K562 (cell line): ENCODE measurements around the gene LMF2. TPM values are rescaled to one million over a fixed set of nuclear protein-coding genes. Genes with fewer than 3 reads are reported as not detected.

Experiments
- ATAC-seq: fragments of 200-7000 bp; cut with Tn5 transposase; 3 replicates; pipeline ENCODE4 v1.9.1; 2020; ENCODE audit warnings: moderate library complexity
- BruUV-seq: library from RNA; stranded (reverse); fragments of 400-500 nt; replicated peaks from 2 replicates; lab custom pipeline; 2021; lab: Mats Ljungman, UMichigan
- CTCF ChIA-PET: fragments of 300-600 bp; formaldehyde crosslinking; extraction: SDS; loops from one replicate; lab custom pipeline; 2021; ENCODE audit warnings: low intra/inter-chr PET ratio; lab: Yijun Ruan, JAX
- POLR2A ChIA-PET: fragments of 300-600, 350-650 bp; sonication (Branson Sonifier 250); formaldehyde crosslinking; extraction: SDS; loops from one replicate; lab custom pipeline; 2021; ENCODE audit warnings: antibody characterized with exemption, inconsistent platforms; lab: Yijun Ruan, JAX
- DNase-seq, 4 experiments: peaks; one replicate each; pipeline versions ENCODE4 v3.0.0 to v3.0.0-alpha.2; 2011 to 2018; ENCODE audit warnings: low spot score in 3 of 4, mixed read lengths in 3 of 4; ENCODE audit errors: extremely low read depth in 1 of 4
- FAIRE-seq: peaks from 2 replicates; lab custom pipeline; 2011; peaks lifted over from hg19 to GRCh38; lab: Jason Lieb, UNC
- H2AFZ ChIP-seq: 2 replicates; pipeline ENCODE4 v1.6.0; 2011; ENCODE audit warnings: low read depth, low read length, control low read depth, inconsistent platforms
- H3K27ac ChIP-seq: fragments of 200-600 bp; 3 replicates; pipeline ENCODE4 v1.8.0; 2011; ENCODE audit warnings: low read depth, mild to moderate bottlenecking, control low read depth, inconsistent platforms, low read length, moderate library complexity, mixed read lengths; ENCODE audit errors: extremely low read depth
- H3K27me3 ChIP-seq, 2 experiments: fragments of 300-600 bp in 1 of 2; 2 replicates in 1 of 2; 3 replicates in 1 of 2; pipeline versions ENCODE4 v1.6.0 to v1.8.0; 2011; ENCODE audit warnings: inconsistent platforms in 2 of 2, low read length in 2 of 2, mild to moderate bottlenecking in 1 of 2, mixed read lengths in 1 of 2, moderate library complexity in 1 of 2; ENCODE audit not compliant: control insufficient read depth in 2 of 2, insufficient read depth in 2 of 2
- H3K36me3 ChIP-seq: fragments of 300-600 bp; 3 replicates; pipeline ENCODE4 v1.8.0; 2011; ENCODE audit warnings: mild to moderate bottlenecking, low read length, inconsistent platforms; ENCODE audit not compliant: control insufficient read depth, insufficient read depth
- H3K4me1 ChIP-seq, 2 experiments: fragments of 200-600 bp in 1 of 2; replicated peaks in 1 of 2; 2 replicates in 1 of 2; 3 replicates in 1 of 2; pipeline versions ENCODE4 v1.5.1 to v1.8.0; 2011; ENCODE audit warnings: inconsistent platforms in 2 of 2, low read length in 2 of 2, mild to moderate bottlenecking in 1 of 2, mixed read lengths in 1 of 2, moderate library complexity in 1 of 2; ENCODE audit not compliant: control insufficient read depth in 2 of 2, insufficient read depth in 2 of 2
- H3K4me2 ChIP-seq: 2 replicates; pipeline ENCODE4 v1.6.1; 2011; ENCODE audit warnings: low read length, control low read depth, inconsistent platforms, mixed read lengths; ENCODE audit not compliant: insufficient read depth
- H3K4me3 ChIP-seq: fragments of 200-600 bp; sonication (generic), shearing (Covaris generic); 2 replicates; pipeline ENCODE4 v1.5.1; 2016; ENCODE audit warnings: control low read depth, inconsistent platforms
- H3K79me2 ChIP-seq: fragments of 200-600 bp; 3 replicates; pipeline ENCODE4 v1.8.0; 2011; ENCODE audit warnings: low read length, inconsistent platforms; ENCODE audit not compliant: control insufficient read depth, insufficient read depth
- H3K9ac ChIP-seq, 2 experiments: 2 replicates each; pipeline versions ENCODE4 v1.6.0 to v1.6.1; 2011; ENCODE audit warnings: low read depth in 2 of 2, low read length in 2 of 2, control low read depth in 1 of 2, inconsistent platforms in 1 of 2, mild to moderate bottlenecking in 1 of 2, mixed read lengths in 1 of 2; ENCODE audit not compliant: insufficient read depth in 1 of 2
- H3K9me1 ChIP-seq: one replicate; pipeline ENCODE4 v1.6.0; 2011; ENCODE audit warnings: inconsistent platforms, mild to moderate bottlenecking, low read length, moderate library complexity; ENCODE audit not compliant: control insufficient read depth, insufficient read depth
- H3K9me3 ChIP-seq: replicated peaks from 2 replicates; pipeline ENCODE4 v1.5.1; 2011; ENCODE audit warnings: low read depth, low read length, inconsistent platforms; ENCODE audit not compliant: control insufficient read depth, insufficient read depth
- H4K20me1 ChIP-seq: replicated peaks from 2 replicates; pipeline ENCODE4 v1.6.1; 2011; ENCODE audit warnings: low read length, inconsistent platforms, mixed read lengths; ENCODE audit not compliant: control insufficient read depth, insufficient read depth
- CEBPZ ChIP-seq: fragments of 150-350 bp; IDR thresholded peaks from 2 replicates; pipeline ENCODE4 v1.6.1; 2014; ENCODE audit warnings: low read depth, mild to moderate bottlenecking, low read length, borderline replicate concordance
- ERF ChIP-seq: fragments of 450-650 bp; formaldehyde crosslinking; IDR thresholded peaks from 2 replicates; pipeline ENCODE4 v1.4.0; 2020; ENCODE audit warnings: mild to moderate bottlenecking, mixed read lengths
- POLR2G ChIP-seq: fragments of 200-400 bp; formaldehyde crosslinking; IDR thresholded peaks from 2 replicates; pipeline ENCODE4 v1.6.1; 2017; ENCODE audit warnings: low read depth, mild to moderate bottlenecking, antibody characterized with exemption, low read length, moderate library complexity
- RBM39 ChIP-seq: fragments of 200-400 bp; formaldehyde crosslinking; optimal IDR thresholded peaks from 2 replicates; pipeline ENCODE3; 2018; ENCODE audit warnings: low read depth, low read length
- ZNF354B ChIP-seq: fragments of 250-450 bp; sonication (Bioruptor Pico); IDR thresholded peaks from 2 replicates; pipeline ENCODE4 v1.4.0; 2020
- ZNF384 ChIP-seq: IDR thresholded peaks from 2 replicates; pipeline ENCODE4 v1.6.1; 2012; ENCODE audit warnings: low read depth, low read length, improper control_type of control experiment
- ZNF695 ChIP-seq: fragments of 450-650 bp; formaldehyde crosslinking; IDR thresholded peaks from 2 replicates; pipeline ENCODE4 v1.4.0; 2020; ENCODE audit warnings: mild to moderate bottlenecking, moderate library complexity
- WGBS: fragments of 100-300 bp; shearing (Covaris generic); methylation state at CpG from one replicate; pipeline ENCODE4 v1.1.6; 2016; ENCODE audit warnings: low coverage, mixed read lengths; ENCODE audit not compliant: insufficient coverage; ENCODE audit errors: missing lambda C conversion rate; 5-methylcytosine and 5-hydroxymethylcytosine counted together
- in situ Hi-C: fragments of 300-500 bp; cut with MboI; formaldehyde crosslinking; loops from 4 replicates; pipeline ENCODE4 v1.15.0; 2018; ENCODE audit warnings: inconsistent platforms, mixed read lengths
- intact Hi-C: fragments of 100-400 bp; cut with micrococcal nuclease; formaldehyde crosslinking; loops from 2 replicates; pipeline ENCODE4 v1.14.2; 2022
- polyA plus RNA-seq, 8 experiments: library from polyadenylated mRNA; depleted of rRNA in 4 of 8; stranded (reverse) in 5 of 8; unstranded in 3 of 8; fragments of >200 nt; fragmentation: Nextera tagmentation in 2 of 8; fragmentation: Illumina TruSeq in 1 of 8; extraction: Ambion mirVana in 2 of 8; extraction: Trizol in 1 of 8; gene quantifications; 2 replicates each; pipeline versions ENCODE4 v1.2.1 to v1.2.3, GENCODE V29; 2011 to 2014; ENCODE audit warnings: inconsistent platforms in 1 of 8, missing spikeins in 1 of 8
- total RNA-seq, 7 experiments: library from RNA; depleted of rRNA in 6 of 7; stranded (reverse); fragments of >200 nt in 6 of 7; fragmentation: Illumina TruSeq in 2 of 7; extraction: Trizol in 2 of 7; gene quantifications; 2 replicates each; pipeline versions ENCODE4 v1.2.1 to v1.2.3, GENCODE V29; 2011 to 2021; ENCODE audit warnings: low replicate concordance in 1 of 7

LMF2 gene
- total and polyA plus RNA-seq, 9 of the 15 experiments (the other 6 are each of a cell fraction or from before 2014, with no cell fraction given): 0.08 to 37.1 (median 7.6) TPM

- Histone ChIP-seq H3K9me1 (no peaks in the 10 kb centered on the region), H3K4me2 (no peak overlapping the region), H3K36me3 (peaks cover 22% of the 10 kb centered on the region; the same call in 1 of the 3 replicates), H3K4me3 (no peak overlapping the region), H3K27ac (no peak overlapping the region), H3K9me3 (0 out of 2 replicates have a peak, but pooled peaks cover 1% of the 10 kb centered on the region), H3K79me2 (peaks cover 14% of the 10 kb centered on the region), H3K27me3 (no peaks in the 10 kb centered on the region), H2AFZ (no peak overlapping the region), H3K9ac (no peak overlapping the region), H3K4me1 (peaks cover 0 to 33% of the 10 kb centered on the region in 2 experiments; a peak in 2 of 5 replicates), H4K20me1 (no peaks in the 10 kb centered on the region)
- intact Hi-C loops: no loop called here
- ATAC-seq (no peak), FAIRE-seq (no peak), DNase-seq (no peak)
- in situ Hi-C loops: no loop called here
- ChIA-PET POLR2A (interaction anchor here (1.2 kb wide), 1 partner anchor 33 kb away, joined by 4 read pairs; no protein-coding TSS in a partner anchor), CTCF (no interaction called here)
- 100% methylated on average over 3 of the region's 26 CpGs for WGBS
- no TSS peak for BruUV-seq
- no peak for TF ChIP-seq ERF (CRISPR knock-in tag)
Measured at GRCh38 chr22:50503475-50504145, 3.9 kb downstream of the LMF2 start.

GRCh38 chr22:50502628-50503474 is 4.7 kb downstream of the LMF2 start:
- no peaks in the 10 kb centered on the region for H4K20me1 ChIP-seq
- TF ChIP-seq ZNF384: no peak
- no peak for TF ChIP-seq CEBPZ
- TF ChIP-seq ZNF695 (CRISPR knock-in tag): no peak
- peak; percentile 17; the same call in 1 of the 2 replicates for TF ChIP-seq POLR2G
- no peak for TF ChIP-seq RBM39
- no peak for TF ChIP-seq ZNF354B (CRISPR knock-in tag)
- TF ChIP-seq, all 486 proteins: peak for 1
- peaks cover 22% of the 10 kb centered on the region; the same call in 1 of the 3 replicates for H3K36me3 ChIP-seq
- POLR2A ChIA-PET: interaction anchor here (1.2 kb wide), 1 partner anchor 33 kb away, joined by 4 read pairs; no protein-coding TSS in a partner anchor
- 0 out of 2 replicates have a peak, but pooled peaks cover 1% of the 10 kb centered on the region for H3K9me3 ChIP-seq
- no peaks in the 10 kb centered on the region for H3K27me3 ChIP-seq
- peaks cover 1 to 41% of the 10 kb centered on the region in 2 experiments; a peak in 3 of 5 replicates for H3K4me1 ChIP-seq
- DNase-seq: no peak
- H3K4me3 ChIP-seq: no peak overlapping the region
- H3K9me1 ChIP-seq: no peaks in the 10 kb centered on the region
- no peak for FAIRE-seq
- no peak overlapping the region for H3K9ac ChIP-seq
- H3K4me2 ChIP-seq: no peak overlapping the region
- WGBS: 90% methylated on average over 8 of the region's 24 CpGs
- H3K27ac ChIP-seq: no peak overlapping the region
- intact Hi-C loops: no loop called here
- in situ Hi-C loops: no loop called here
- CTCF ChIA-PET: no interaction called here
- no peak overlapping the region for H2AFZ ChIP-seq
- no TSS peak for BruUV-seq
- no peak for ATAC-seq
- peaks cover 11% of the 10 kb centered on the region for H3K79me2 ChIP-seq
